Osteoblast (primary cell): Measurements from ENCODE around the gene STRC. TPM values are rescaled to one million over a fixed set of nuclear protein-coding genes. Genes with fewer than 3 reads are reported as not detected.

Source experiments
- DNase-seq: peaks from one replicate; pipeline ENCODE4 v3.0.0; 2011; ENCODE audit warnings: low spot score, mixed read lengths; ENCODE audit not compliant: insufficient read length; ENCODE audit errors: missing footprints
- H2AFZ ChIP-seq: 2 replicates; pipeline ENCODE4 v1.6.0; 2011; ENCODE audit warnings: mild to moderate bottlenecking, low read length
- H3K27ac ChIP-seq: 2 replicates; pipeline ENCODE4 v1.5.1; 2011; ENCODE audit warnings: mild to moderate bottlenecking, low read depth, low read length, moderate library complexity
- H3K27me3 ChIP-seq: 2 replicates; pipeline ENCODE4 v1.6.0; 2012; ENCODE audit warnings: mild to moderate bottlenecking, control low read depth, inconsistent platforms, low read length, moderate library complexity; ENCODE audit not compliant: insufficient read depth
- H3K36me3 ChIP-seq: 2 replicates; pipeline ENCODE4 v1.5.1; 2011; ENCODE audit warnings: mild to moderate bottlenecking, low read length, control low read depth, moderate library complexity; ENCODE audit not compliant: insufficient read depth
- H3K4me1 ChIP-seq: 2 replicates; pipeline ENCODE4 v1.5.1; 2011; ENCODE audit warnings: mild to moderate bottlenecking, low read length, control low read depth, moderate library complexity; ENCODE audit not compliant: insufficient read depth
- H3K4me2 ChIP-seq: 2 replicates; pipeline ENCODE4 v1.6.0; 2011; ENCODE audit warnings: mild to moderate bottlenecking, low read length; ENCODE audit not compliant: insufficient read depth
- H3K4me3 ChIP-seq: fragments of 200-600 bp; sonication (generic); 3 replicates; pipeline ENCODE4 v1.5.1; 2012; ENCODE audit warnings: mild to moderate bottlenecking, low read length, inconsistent platforms; ENCODE audit not compliant: insufficient read depth
- H3K79me2 ChIP-seq: 2 replicates; pipeline ENCODE4 v1.6.0; 2012; ENCODE audit warnings: mild to moderate bottlenecking, low read length, control low read depth, inconsistent platforms; ENCODE audit not compliant: insufficient read depth
- H3K9me3 ChIP-seq: 2 replicates; pipeline ENCODE4 v1.5.1; 2011; ENCODE audit warnings: low read depth, low read length, control low read depth
- H4K20me1 ChIP-seq: 2 replicates; pipeline ENCODE4 v1.6.0; 2012; ENCODE audit warnings: mild to moderate bottlenecking, low read length, control low read depth; ENCODE audit not compliant: insufficient read depth
- small RNA-seq: library from RNA; depleted of rRNA; stranded (forward); fragments of <200 nt; gene quantifications from one replicate; pipeline ENCODE3, GENCODE V24; 2012
- total RNA-seq: library from RNA; depleted of rRNA; stranded (reverse); fragments of >200 nt; gene quantifications from 2 replicates; pipeline ENCODE4 v1.2.3, GENCODE V29; 2012
- TF ChIP-seq, protein P1 (sequence below): IDR thresholded peaks from 2 replicates; pipeline ENCODE4 v1.5.1; 2011; ENCODE audit warnings: mild to moderate bottlenecking, low read depth, low read length, moderate library complexity; ENCODE audit errors: extremely low read depth

The STRC gene
- total RNA-seq, 1 donor, result under 0.01 TPM

- Histone ChIP-seq H3K9me3 (no peaks in the 10 kb centered on the region), H3K27me3 (no peaks in the 10 kb centered on the region), H3K4me3 (no peak overlapping the region), H3K4me1 (peaks cover 13% of the 10 kb centered on the region), H3K27ac (no peak overlapping the region), H3K4me2 (no peak overlapping the region), H2AFZ (no peak overlapping the region), H3K36me3 (no peaks in the 10 kb centered on the region), H4K20me1 (no peaks in the 10 kb centered on the region), H3K79me2 (no peaks in the 10 kb centered on the region)
- no peak for DNase-seq
- TF ChIP-seq, protein P1, sequence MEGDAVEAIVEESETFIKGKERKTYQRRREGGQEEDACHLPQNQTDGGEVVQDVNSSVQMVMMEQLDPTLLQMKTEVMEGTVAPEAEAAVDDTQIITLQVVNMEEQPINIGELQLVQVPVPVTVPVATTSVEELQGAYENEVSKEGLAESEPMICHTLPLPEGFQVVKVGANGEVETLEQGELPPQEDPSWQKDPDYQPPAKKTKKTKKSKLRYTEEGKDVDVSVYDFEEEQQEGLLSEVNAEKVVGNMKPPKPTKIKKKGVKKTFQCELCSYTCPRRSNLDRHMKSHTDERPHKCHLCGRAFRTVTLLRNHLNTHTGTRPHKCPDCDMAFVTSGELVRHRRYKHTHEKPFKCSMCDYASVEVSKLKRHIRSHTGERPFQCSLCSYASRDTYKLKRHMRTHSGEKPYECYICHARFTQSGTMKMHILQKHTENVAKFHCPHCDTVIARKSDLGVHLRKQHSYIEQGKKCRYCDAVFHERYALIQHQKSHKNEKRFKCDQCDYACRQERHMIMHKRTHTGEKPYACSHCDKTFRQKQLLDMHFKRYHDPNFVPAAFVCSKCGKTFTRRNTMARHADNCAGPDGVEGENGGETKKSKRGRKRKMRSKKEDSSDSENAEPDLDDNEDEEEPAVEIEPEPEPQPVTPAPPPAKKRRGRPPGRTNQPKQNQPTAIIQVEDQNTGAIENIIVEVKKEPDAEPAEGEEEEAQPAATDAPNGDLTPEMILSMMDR, result no peak
Observed at GRCh38 chr15:43552986-43553385, 65.6 kb downstream of the STRC start.

- no peak for DNase-seq
- Histone ChIP-seq H3K9me3 (no peaks in the 10 kb centered on the region), H3K27me3 (no peaks in the 10 kb centered on the region), H3K4me3 (no peak overlapping the region), H3K27ac (no peak overlapping the region), H3K36me3 (peaks cover 4% of the 10 kb centered on the region), H3K4me1 (peaks cover 13% of the 10 kb centered on the region), H4K20me1 (no peaks in the 10 kb centered on the region), H2AFZ (no peak overlapping the region), H3K4me2 (no peak overlapping the region), H3K79me2 (no peaks in the 10 kb centered on the region)
- TF ChIP-seq, protein P1, result no peak
Observed at GRCh38 chr15:43552256-43552655, 66.3 kb downstream of the STRC start.

- Histone ChIP-seq H4K20me1 (no peaks in the 10 kb centered on the region), H3K4me3 (peak overlapping the region; percentile 30), H3K27me3 (no peaks in the 10 kb centered on the region), H3K4me1 (peaks cover 13% of the 10 kb centered on the region), H3K79me2 (no peaks in the 10 kb centered on the region), H3K4me2 (peak overlapping the region; percentile 67), H2AFZ (peak overlapping the region; percentile 32), H3K27ac (peak overlapping the region; percentile 80), H3K36me3 (peaks cover 4% of the 10 kb centered on the region), H3K9me3 (no peaks in the 10 kb centered on the region)
- TF ChIP-seq, protein P1, result no peak
- peak; percentile 80 for DNase-seq
Observed at GRCh38 chr15:43550527-43551363, 67.9 kb downstream of the STRC start.

Small RNA genes lying within 50 kb of the gene (small RNA-seq; reads per million reads assigned to genes)
- not detected for gene PDIA3P2
- gene RNU6-554P, result not detected
- gene RNU6-610P, result not detected

Other genes starting within 250 kb of the STRC start
- 29.5 and 33.7 TPM in 2 replicates for gene ZSCAN29, start 247.8 kb downstream of the STRC start, total RNA-seq
- 8.8 and 10.5 TPM in 2 replicates for gene TUBGCP4, start 247.7 kb downstream of the STRC start, total RNA-seq
- gene TP53BP1, start 125.6 kb downstream of the STRC start, total RNA-seq, result 81.6 and 88.7 TPM in 2 replicates
- gene MAP1A, start 101.2 kb downstream of the STRC start, total RNA-seq, result 117 and 121 TPM in 2 replicates
- gene PPIP5K1, start 28.6 kb downstream of the STRC start, total RNA-seq, result 20.3 and 45.1 TPM in 2 replicates
- gene CKMT1B, start 24.8 kb downstream of the STRC start, total RNA-seq, result not detected in 2 replicates
- gene CATSPER2, start 30.0 kb upstream of the STRC start, total RNA-seq, result 1.1 and 3.8 TPM in 2 replicates
- gene CKMT1A, start 75.1 kb upstream of the STRC start, total RNA-seq, result not detected in 2 replicates
- 160 and 173 TPM in 2 replicates for gene PDIA3, start 127.6 kb upstream of the STRC start, total RNA-seq
- gene ELL3, start 158.2 kb upstream of the STRC start, total RNA-seq, result 1.2 and 3.6 TPM in 2 replicates
- gene SERF2, start 173.5 kb upstream of the STRC start, total RNA-seq, result 432 and 461 TPM in 2 replicates
- not detected in 2 replicates for gene SERINC4, start 181.4 kb upstream of the STRC start, total RNA-seq
- gene HYPK, start 181.8 kb upstream of the STRC start, total RNA-seq, result 5.4 and 6.5 TPM in 2 replicates
- 14.7 and 16.6 TPM in 2 replicates for gene MFAP1, start 205.9 kb upstream of the STRC start, total RNA-seq
- 6.5 and 7.6 TPM in 2 replicates for gene WDR76, start 208.2 kb upstream of the STRC start, total RNA-seq